ENCODE results near the gene PRPF31.
"Not testable (repeated sequence)": the region's sequence is repeated elsewhere in the genome, so short reads cannot be mapped to it uniquely, and the experiment has no call there.

The PRPF31 gene

DNA sequence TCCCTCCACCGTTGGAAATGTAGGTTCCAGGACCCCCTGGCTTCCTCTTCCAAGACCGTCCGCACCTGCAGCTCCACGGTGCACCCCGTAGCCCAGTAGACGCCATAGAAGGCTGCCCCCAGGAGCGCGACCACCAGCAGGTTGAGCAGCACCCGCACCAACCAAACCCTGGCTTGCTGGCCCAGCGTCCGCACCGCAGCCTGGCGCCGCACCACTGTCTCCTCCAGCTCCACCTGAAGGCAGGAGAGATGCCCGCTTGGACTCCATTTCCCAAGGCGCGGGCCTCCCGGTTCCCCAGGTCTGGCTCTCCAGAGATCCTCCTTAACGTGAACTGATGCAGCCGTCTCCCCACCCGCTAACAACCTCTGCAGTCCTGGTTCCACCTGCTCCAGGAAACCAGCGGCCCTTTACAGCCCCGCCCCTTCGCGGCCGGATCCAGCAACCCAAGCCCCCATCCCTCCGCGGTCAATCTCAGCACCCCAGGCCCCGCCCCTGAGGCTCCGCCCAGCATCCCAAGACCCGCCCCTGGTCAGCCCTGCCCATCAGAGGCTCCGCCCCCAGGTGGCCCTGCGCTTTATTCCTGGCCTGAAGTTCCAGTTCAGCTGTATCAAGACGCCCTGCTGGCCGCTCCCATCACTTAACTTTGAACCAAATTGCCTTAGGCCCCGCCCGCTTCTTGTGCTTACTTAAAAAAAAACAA, 49.0 kb downstream of the PRPF31 start:
- no peak for DNase-seq (ENCODE audit: low read depth)

DNA sequence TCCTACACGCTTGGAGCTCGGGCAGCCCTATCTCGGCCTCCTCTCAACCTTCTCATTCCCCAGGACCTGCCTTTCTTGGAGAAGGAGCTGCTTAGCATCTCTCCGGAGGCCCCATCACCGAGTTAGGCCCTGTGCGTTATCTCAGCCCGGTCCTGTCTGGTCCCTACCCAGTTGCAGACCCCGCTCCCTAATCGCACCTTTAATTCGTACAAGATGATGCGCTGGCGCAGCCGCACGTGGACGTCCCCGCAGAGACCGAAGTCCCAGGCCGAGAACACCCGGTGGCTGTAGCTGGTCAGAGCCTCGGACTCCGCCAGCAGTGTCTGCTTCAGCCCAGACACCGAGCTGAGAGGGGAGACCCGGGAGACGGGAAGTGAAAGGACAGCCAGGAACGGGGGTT, 49.7 kb downstream of the PRPF31 start:
- no peak for DNase-seq (ENCODE audit: low read depth)

DNA sequence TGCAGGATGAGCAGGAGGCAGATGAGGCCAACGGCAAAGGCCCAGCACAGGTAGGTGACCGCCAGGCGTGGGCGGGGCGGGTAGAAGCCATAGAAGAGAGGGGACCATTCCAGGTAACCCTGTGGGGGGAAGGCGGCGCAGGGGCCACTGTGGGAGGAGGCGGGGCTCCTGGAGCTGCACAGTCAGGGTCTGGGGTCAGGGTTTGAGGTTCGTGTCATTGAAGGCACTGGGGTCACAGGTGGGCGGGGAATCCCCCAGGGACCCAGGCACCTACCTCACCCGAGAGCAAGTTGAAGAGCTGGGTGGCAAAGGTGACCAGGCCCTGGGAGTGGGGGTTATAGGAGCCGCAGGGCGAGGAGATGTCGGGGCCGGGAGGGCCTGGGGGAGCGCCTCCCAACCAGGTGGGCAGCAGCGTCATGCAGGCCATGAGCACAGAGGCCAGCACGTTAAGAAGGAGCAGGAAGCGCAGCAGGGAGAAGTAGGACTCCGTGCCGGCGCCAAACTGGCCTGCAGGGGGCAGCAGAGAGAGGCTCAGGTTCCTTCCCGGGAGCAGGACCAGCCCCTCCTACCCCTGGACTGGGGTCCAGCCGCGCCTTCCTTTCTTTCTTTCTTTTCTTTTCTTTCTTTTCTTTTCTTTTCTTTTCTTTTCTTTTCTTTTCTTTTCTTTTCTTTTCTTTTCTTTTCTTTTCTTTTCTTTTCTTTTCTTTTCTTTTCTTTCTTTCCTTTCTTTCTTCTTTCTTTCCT, 52.8 kb downstream of the PRPF31 start:
- DNase-seq (ENCODE audit: low read depth), result no peak

DNA sequence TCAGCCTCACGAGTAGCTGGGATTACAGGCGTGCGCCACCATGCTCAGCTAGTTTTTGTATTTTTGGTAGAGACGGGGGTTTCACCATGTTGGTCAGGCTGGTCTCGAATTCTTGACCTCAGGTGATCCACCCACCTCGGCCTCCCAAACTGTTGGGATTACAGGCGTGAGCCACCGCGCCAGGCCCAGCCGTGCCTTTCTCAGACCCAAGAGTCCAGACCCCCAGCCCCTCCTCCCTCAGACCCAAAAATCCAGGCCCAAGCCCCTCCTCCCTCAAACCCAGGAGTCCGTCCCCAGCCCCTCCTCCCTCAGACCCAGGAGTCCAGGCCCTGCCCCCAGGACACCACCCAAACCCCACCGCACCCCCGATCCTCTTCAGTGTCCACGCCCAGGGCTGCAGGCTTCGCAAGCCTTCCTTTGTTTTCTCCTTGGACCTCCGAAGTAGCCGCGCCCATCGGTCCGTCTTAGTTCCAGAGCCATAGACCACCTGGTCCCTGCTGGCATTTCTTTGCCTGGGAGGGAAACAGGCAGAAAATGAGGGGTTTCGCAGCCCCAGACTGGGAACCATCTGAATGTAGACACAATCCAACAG, 53.7 kb downstream of the PRPF31 start:
- no peak for DNase-seq (ENCODE audit: low read depth)

DNA sequence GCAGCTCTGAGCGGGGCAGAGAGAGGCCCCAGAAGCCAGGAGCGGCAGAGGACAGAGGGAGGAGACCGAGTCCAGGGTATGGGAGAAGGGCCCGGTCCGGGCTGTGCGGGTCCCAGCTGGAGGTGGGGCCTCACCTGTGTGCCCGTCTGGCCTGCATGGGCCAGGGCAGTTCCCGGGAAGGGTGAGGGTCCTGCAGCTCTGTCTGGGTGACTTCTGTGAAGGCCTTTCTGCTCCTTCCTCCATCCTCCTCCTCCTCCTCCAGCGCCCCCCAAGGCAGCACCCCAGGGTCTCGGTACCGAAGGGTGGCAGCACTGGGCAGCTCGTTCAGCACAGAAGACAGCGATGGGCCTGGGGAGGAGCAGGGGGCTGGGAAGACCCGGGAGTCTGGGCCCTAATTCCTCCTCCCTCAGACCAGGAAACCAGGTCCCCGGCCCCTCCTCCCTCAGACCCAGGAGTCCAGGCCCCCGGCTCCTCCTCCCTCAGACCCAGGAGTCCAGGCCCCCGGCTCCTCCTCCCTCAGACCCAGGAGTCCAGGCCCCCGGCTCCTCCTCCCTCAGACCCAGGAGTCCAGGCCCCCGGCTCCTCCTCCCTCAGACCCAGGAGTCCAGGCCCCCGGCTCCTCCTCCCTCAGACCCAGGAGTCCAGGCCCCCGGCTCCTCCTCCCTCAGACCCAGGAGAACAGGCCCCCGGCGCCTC, 56.3 kb downstream of the PRPF31 start:
- not testable (repeated sequence) for DNase-seq (ENCODE audit: low read depth)

DNA sequence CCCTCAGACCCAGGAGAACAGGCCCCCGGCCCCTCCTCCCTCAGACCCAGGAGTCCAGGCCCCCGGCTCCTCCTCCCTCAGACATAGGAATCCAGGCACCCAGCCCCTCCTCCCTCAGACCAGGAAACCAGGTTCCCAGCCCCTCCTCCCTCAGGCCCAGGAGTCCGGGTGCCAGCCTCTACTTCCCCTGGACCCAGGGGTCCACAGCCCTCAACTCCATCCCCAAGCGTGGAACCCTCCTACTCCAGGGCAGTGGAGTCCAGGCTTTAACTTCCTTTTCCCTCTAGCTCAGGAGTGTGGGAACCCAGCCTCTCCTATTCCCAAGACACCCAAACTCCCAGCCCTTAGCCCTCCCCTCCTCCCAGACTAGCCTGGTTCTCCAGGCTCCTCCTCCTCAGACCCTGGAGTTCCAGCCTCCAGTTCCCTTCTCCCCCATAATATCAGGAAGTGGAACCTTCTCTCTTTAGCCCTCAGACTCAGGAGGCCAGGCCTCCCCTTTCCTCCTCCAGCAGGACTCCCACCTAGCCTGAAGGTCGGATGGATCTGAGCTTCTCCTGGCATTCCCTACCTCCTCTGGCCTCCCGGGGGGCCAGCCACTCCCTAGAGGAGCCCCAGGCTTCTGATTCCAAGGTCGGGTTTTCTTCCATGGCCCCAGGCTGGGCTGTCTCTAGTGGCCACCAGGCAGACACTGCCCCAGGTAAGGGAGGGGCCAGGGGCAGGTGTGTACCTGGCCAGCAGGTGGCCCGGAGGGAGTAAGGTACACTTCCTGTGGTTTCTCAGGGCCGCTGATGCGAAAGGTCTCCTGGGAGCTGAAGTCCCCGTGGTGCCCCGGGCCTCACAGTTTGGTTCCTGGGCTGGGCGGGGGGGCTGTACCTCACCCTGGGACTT, 57.2 kb downstream of the PRPF31 start, which contains the start of gene TMC4:
TMC4 (minus strand) TSS at position 690 of the 888 bp plus-strand sequence; CDS start at position 647, 43 bp downstream.
- DNase-seq (ENCODE audit: low read depth), result no peak

DNA sequence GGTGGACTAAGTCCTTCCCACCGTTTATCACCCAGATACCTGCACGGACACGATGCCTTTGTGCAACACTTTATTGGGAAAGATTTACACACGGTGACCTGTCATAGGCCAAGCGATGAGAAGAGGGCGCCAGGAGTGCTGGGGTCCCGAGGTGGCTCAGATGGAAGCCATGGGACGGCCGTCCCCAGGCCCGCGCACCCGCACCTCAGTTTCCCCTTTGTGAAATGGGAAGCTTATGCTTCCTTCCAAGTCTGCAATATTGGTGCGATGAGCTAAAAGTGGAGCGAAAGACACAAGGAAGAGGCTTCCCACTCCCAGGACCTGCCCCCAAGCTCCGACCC, 57.8 kb downstream of the PRPF31 start:
- no peak for DNase-seq (ENCODE audit: low read depth)

DNA sequence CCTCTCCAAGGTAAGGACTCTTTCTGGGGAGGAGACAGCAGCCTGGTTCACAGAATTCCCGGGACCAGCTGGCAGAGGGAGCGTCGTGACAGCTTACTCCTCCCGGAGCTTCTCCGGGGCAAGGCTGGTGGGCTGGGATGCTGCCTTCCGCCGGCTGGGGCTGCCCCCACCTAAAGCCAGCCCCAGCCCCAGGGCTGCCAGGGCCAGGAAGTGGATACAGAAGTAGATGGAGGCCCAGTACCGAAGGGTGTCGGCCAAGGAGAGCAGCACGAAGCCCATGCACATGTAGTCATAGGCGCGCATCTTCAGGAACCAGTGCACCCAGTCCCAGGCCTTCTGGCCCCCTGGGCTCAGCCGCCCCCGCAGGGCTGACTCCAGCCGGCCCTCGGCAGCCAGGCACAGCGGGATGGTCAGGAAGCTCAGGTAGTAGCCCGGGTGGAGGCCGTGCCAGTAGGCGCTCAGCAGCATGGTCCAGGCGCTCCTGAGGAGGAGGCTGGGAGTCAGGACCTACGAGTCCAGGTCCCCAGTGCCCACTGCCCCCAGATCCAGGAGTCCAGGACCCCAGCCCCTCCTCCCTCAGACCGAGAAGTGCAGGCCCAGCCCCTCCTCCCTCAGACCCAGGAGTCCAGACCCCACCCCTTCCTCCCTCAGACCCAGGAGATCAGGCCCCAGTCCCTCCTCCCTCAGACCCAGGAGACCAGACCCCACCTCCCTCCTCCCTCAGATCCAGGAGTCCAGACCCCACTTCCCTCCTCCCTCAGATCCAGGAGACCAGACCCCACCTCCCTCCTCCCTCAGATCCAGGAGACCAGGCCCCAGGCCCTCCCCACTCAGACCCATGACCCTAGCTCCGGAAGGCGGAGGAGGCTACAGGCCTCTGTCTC, 58.6 kb downstream of the PRPF31 start:
- no peak for DNase-seq (ENCODE audit: low read depth)

DNA sequence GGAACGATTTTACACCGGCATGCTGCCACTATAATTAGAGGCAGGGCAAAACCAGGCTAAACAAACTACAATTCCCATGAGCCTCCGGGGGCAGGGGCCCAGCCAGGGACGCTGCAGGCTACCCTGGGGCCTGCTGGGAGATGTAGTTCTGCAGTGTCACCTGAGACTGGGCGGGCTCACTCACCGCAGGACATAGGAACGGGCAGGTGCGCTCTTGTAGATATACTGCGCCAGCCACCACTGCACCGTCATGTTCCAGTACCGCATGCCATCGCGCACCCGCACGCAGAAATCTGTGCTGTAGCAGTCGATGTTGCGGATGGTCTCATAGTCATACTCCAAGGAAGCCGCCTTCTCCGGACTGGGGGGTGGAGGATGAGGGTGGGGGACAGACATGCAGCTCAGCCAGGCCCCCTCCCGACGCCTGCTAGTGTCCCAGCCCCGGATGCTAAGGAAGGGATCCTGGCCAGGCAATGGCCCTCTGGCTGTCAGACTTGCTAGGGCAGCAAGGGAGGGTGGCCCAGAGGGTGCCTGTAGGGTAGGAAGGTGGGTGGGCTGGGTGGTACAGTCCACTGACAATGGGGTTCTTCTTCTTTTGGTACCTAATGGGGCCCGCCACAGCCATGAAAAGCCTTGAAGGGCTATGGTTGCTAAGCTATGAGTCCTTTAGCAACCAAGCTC, 63.2 kb downstream of the PRPF31 start:
- DNase-seq (ENCODE audit: low read depth), result no peak

DNA sequence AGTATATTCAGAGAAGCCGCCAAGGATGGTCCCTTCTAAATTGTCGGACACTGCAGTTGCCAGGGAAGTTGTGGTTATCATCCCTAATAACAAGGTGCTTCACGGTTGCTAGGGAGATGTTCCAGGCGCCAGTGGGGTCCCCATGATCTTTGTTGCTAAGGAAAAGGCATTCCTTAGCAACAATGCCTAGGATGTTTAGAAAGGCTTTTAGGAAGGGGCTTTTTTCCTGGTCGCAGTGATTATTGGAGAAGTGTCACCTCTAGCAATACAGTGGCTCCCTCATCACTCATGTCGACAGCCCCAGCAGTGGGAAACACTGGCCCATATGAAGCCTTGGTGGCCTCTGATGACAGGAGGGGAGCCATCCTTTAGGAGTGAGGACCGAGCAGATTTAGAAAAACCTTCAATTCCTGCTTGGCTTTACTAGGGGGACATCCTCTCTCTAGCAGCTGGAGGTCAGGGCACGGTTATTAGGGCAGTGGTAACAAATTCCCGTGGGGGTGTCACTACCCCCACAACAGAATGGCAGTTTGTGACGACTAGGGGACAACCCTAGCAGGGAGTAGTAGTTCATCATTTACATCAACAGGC, 63.8 kb downstream of the PRPF31 start:
- no peak for DNase-seq (ENCODE audit: low read depth)

DNA sequence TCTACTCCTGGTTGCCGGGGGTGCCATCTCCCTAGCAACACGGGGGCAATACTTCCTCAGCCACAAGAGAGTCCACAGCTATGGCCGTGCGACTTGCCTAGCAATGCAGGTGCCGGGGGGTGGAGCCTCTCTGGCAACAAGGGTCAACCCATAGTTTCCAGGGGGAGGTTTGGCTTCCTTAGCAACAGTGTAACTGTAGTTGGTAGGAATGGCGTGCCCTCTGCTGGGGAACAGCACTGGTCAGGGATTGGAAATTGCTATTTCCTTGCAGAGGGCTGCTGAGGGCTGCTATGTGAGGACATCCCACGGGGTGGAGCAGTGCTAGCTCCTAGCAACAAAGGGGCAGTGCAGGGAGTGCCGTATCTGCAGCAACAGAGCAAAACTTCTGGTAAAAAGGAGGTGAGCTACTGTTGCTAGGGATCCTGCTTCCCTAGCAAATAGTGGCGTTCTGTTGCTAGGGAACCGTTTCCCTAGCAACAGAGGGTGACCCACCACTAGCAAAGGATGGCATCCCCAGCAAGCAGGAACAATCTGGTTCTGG, 64.4 kb downstream of the PRPF31 start:
- DNase-seq (ENCODE audit: low read depth), result no peak

DNA sequence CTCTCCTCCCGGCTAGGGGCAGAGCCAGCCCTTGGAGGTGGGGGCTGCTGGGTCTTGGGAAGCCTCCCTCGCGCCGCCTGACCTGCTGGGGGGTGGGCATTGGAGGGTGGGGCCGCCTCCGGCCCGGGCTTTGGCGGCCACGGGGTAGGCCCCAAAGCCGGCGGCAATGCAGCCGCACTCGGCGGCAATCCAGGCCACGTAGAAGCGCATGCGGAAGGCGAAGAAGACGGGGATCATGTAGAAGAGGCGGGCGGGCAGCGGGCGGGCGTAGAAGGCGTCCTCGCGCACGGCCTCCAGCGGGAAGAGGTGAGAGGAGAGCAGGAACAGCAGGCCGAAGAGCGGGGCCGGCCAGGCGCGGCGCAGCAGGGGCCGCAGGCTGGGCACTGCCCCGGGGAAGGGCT, 65.1 kb downstream of the PRPF31 start:
- no peak for DNase-seq (ENCODE audit: low read depth)

Data from non-pigmented ciliary epithelial cell (primary cell).